ENCODE measurements around the gene TARBP1.

DNA sequence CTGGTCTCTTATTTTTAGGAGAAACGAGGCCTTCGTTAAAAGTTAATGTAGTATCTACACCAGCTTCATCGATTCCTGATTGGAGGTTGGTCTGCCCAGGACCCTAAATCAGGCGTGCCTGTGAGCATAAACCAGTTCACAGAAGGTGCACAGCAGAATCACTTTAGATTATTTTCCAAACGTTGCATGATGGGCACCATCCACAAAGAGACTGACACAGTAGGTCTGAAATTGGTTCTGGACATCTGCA, 256 bp upstream of the TARBP1 start:
- TF ChIP-seq, protein P1, sequence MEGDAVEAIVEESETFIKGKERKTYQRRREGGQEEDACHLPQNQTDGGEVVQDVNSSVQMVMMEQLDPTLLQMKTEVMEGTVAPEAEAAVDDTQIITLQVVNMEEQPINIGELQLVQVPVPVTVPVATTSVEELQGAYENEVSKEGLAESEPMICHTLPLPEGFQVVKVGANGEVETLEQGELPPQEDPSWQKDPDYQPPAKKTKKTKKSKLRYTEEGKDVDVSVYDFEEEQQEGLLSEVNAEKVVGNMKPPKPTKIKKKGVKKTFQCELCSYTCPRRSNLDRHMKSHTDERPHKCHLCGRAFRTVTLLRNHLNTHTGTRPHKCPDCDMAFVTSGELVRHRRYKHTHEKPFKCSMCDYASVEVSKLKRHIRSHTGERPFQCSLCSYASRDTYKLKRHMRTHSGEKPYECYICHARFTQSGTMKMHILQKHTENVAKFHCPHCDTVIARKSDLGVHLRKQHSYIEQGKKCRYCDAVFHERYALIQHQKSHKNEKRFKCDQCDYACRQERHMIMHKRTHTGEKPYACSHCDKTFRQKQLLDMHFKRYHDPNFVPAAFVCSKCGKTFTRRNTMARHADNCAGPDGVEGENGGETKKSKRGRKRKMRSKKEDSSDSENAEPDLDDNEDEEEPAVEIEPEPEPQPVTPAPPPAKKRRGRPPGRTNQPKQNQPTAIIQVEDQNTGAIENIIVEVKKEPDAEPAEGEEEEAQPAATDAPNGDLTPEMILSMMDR (CRISPR knock-in tag; IDR thresholded peaks at IDR 0.05) = no peak
- TF ChIP-seq ZNF251 (CRISPR knock-in tag; IDR thresholded peaks at IDR 0.05) (no peak), NR2C2 (CRISPR knock-in tag; IDR thresholded peaks at IDR 0.05; ENCODE audit: borderline replicate concordance) (no peak), NBN (conservative IDR thresholded peaks at IDR 0.05) (no peak), SRF (IDR thresholded peaks at IDR 0.05; ENCODE audit: low read depth, low read length) (no peak)
- TF ChIP-seq, protein P2, sequence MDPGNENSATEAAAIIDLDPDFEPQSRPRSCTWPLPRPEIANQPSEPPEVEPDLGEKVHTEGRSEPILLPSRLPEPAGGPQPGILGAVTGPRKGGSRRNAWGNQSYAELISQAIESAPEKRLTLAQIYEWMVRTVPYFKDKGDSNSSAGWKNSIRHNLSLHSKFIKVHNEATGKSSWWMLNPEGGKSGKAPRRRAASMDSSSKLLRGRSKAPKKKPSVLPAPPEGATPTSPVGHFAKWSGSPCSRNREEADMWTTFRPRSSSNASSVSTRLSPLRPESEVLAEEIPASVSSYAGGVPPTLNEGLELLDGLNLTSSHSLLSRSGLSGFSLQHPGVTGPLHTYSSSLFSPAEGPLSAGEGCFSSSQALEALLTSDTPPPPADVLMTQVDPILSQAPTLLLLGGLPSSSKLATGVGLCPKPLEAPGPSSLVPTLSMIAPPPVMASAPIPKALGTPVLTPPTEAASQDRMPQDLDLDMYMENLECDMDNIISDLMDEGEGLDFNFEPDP (CRISPR knock-in tag; conservative IDR thresholded peaks at IDR 0.05) = no peak
